Right lobe of liver (tissue), 6 donors: ENCODE results near the gene MRPL20. TPM values are rescaled to one million over a fixed set of nuclear protein-coding genes. Genes with fewer than 3 reads are reported as not detected.
"Not testable (repeated sequence)": the region's sequence is repeated elsewhere in the genome, so short reads cannot be mapped to it uniquely, and the experiment has no call there.

Experiments
- ATAC-seq, 4 donors: fragments of 200-7000 bp; cut with Tn5 transposase; one replicate each; pipeline ENCODE4 v1.9.1; 2020; ENCODE audit warnings: mild to moderate bottlenecking in 4 of 4, moderate library complexity in 4 of 4
- DNase-seq, 3 donors: peaks; one replicate each; pipeline ENCODE4 v3.0.0-alpha.2; 2020
- H3K27ac ChIP-seq, 3 donors: fragments of 200-600 bp; one replicate each; pipeline ENCODE4 v1.8.0; 2022
- H3K27me3 ChIP-seq, 2 donors: fragments of 200-600 bp; one replicate each; pipeline ENCODE4 v1.8.0; 2022
- H3K36me3 ChIP-seq, 4 donors: fragments of 200-600 bp; sonication (generic) in 1 of 4; one replicate each; pipeline versions ENCODE4 v1.5.1 to v1.8.0; 2017 to 2022; ENCODE audit warnings: control low read depth in 1 of 4
- H3K4me1 ChIP-seq, 4 donors: fragments of 200-600 bp; sonication (generic) in 1 of 4; one replicate each; pipeline versions ENCODE4 v1.5.1 to v1.8.0; 2017 to 2022; ENCODE audit warnings: control low read depth in 1 of 4
- H3K4me3 ChIP-seq, 3 donors: fragments of 200-600 bp; one replicate each; pipeline ENCODE4 v1.8.0; 2022
- H3K9me3 ChIP-seq, 4 donors: fragments of 200-600 bp; sonication (generic) in 1 of 4; one replicate each; pipeline versions ENCODE4 v1.5.1 to v1.8.0; 2017 to 2022; ENCODE audit warnings: control low read depth in 1 of 4
- POLR2A ChIP-seq: fragments of 450-650 bp; IDR thresholded peaks from one replicate; pipeline ENCODE4 v1.6.1; 2017; ENCODE audit warnings: antibody characterized with exemption, mild to moderate bottlenecking
- WGBS: methylation state at CpG from one replicate; pipeline ENCODE4 v1.1.6; 2018; ENCODE audit warnings: low coverage, low lambda C conversion rate; ENCODE audit not compliant: insufficient coverage; ENCODE audit errors: missing lambda C conversion rate; 5-methylcytosine and 5-hydroxymethylcytosine counted together
- intact Hi-C, 2 donors: fragments of 100-400 bp; cut with DNase I; formaldehyde crosslinking; loops; one replicate each; pipeline versions ENCODE4 v1.11.2 to v1.14.1; 2022
- total RNA-seq, 6 experiments: library from RNA; depleted of rRNA in 2 of 6; stranded (reverse); fragments of >200 nt in 2 of 6; fragmentation: NEBNext Ultra II Directional in 3 of 6; extraction: Animal tissue kit (Norgen Biotek cat#: 25700) in 3 of 6; gene quantifications; one replicate each; pipeline versions ENCODE4 v1.1.0 to v1.2.4, GENCODE V29; 2016 to 2023
- TF ChIP-seq, protein P1 (sequence below), 4 donors: fragments of 200-600 bp in 3 of 4; fragments of 450-650 bp in 1 of 4; IDR thresholded peaks; one replicate each; pipeline versions ENCODE4 v1.5.1 to v1.8.0; 2016 to 2022; ENCODE audit warnings: antibody characterized with exemption in 4 of 4, mild to moderate bottlenecking in 2 of 4
- donor health status: DM: no; HTN: yes; CAD: no.
- donor health status: DM: no; HTN: no; CAD: no.
- donor health status: DM: no; HTN: no; CAD: no.
- donor health status: DM: no; HTN: yes; CAD: no.
- donor health status: DM: no; HTN: yes; CAD: no.

MRPL20 gene
- total RNA-seq, 6 experiments from 2014 or later = 44.1 to 91.2 (median 56.5) TPM

DNA sequence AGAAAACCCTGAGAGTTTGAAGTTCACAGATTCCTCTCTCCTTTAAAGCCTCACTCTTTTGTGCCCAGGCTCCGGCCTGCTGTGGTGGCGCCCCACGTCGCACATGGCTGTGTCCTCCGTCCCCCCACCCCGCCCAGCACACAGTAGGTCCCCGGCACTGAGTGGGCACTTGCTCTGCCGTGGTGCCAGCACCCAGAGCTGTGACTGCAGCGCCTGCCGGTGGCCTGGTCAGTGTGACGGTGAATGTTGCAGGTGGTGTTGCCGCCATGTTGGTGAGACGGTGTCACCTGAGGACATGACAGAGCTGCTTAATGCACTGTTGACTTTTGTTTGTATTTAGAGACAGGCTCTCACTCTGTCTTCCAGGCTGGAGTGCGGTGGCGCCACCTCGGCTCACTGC lies 45.8 kb upstream of the MRPL20 start:
- H3K9me3 ChIP-seq = no peaks in the 10 kb centered on the region
- DNase-seq = no peak
- ATAC-seq = no peak
- intact Hi-C loops = no loop called here
- WGBS = 73% methylated on average over 3 of the region's 16 CpGs
- no peak overlapping the region for H3K4me3 ChIP-seq
- H3K27me3 ChIP-seq = no peaks in the 10 kb centered on the region
- H3K4me1 ChIP-seq = peaks cover 0 to 4% (median 0%) of the 10 kb centered on the region in 4 donors
- H3K27ac ChIP-seq = no peak overlapping the region
- TF ChIP-seq, protein P1, sequence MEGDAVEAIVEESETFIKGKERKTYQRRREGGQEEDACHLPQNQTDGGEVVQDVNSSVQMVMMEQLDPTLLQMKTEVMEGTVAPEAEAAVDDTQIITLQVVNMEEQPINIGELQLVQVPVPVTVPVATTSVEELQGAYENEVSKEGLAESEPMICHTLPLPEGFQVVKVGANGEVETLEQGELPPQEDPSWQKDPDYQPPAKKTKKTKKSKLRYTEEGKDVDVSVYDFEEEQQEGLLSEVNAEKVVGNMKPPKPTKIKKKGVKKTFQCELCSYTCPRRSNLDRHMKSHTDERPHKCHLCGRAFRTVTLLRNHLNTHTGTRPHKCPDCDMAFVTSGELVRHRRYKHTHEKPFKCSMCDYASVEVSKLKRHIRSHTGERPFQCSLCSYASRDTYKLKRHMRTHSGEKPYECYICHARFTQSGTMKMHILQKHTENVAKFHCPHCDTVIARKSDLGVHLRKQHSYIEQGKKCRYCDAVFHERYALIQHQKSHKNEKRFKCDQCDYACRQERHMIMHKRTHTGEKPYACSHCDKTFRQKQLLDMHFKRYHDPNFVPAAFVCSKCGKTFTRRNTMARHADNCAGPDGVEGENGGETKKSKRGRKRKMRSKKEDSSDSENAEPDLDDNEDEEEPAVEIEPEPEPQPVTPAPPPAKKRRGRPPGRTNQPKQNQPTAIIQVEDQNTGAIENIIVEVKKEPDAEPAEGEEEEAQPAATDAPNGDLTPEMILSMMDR (IDR thresholded peaks at IDR 0.05) = no peak
- no peak for TF ChIP-seq POLR2A
- H3K36me3 ChIP-seq = no peaks in the 10 kb centered on the region

DNA sequence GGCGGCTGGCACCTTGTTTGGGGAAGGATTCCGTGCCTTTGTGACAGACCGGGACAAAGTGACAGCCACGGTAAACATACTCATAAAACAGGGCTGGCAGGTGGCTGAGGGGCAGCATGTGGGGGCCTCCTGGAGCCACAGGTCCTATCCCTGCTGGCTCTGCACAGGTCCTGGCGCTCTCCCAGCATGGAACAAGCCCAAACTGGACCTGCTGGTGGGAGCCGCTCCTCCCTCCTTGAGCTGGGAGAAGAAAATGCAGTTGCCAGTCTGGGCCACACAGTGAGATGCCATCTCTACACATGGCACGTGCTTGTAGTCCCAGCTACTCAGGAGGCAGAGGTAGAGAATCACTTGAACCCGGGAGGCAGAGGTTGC lies 45.3 kb upstream of the MRPL20 start:
- H3K27me3 ChIP-seq, H3K27ac ChIP-seq, H3K36me3 ChIP-seq, ATAC-seq, DNase-seq, intact Hi-C loops, H3K9me3 ChIP-seq, H3K4me1 ChIP-seq, H3K4me3 ChIP-seq: not testable (repeated sequence)
- no CpG with 5 or more reads among the region's 8 CpGs for WGBS

DNA sequence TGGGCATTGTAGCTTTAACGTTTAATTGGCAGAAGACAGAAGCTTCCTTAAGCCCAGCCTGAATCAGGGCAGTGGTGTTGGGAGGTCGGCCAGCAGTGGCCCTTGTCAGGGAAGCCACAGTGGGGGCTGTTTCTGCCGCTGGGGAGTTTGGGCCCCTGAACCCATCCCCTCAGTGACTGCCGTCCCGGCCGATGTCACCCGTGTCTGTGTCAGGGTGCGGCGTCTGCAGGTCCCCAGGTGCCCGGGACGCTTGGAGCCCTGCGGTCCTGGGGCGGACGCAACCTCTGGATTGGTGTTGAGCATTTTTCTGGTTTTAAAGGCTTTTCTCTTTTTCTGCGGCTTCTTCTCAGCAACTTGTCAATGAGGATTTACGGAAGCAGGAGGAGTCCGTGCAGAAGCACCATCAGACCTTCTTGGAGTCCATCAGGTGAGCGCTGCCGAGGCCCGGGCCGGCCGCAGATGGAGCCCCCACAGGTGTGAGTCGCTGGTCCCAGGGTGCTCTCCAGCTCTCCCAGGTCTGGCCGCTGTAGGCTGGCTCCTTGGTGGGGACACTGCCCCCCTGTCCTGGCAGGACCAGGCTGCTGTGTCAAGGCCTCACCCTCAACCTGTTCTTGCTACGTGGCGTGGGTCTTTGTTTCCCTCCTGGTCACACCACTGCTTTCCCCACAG lies 44.7 kb upstream of the MRPL20 start:
- H3K4me3 ChIP-seq = no peak overlapping the region
- no peak for TF ChIP-seq POLR2A
- TF ChIP-seq, protein P1 (IDR thresholded peaks at IDR 0.05) = no peak
- H3K9me3 ChIP-seq = no peaks in the 10 kb centered on the region
- no peaks in the 10 kb centered on the region for H3K27me3 ChIP-seq
- intact Hi-C loops = no loop called here
- no peaks in the 10 kb centered on the region for H3K36me3 ChIP-seq
- no peaks in the 10 kb centered on the region for H3K4me1 ChIP-seq
- ATAC-seq (no peak), DNase-seq (no peak)
- WGBS = 60% methylated on average over 2 of the region's 26 CpGs
- H3K27ac ChIP-seq = no peak overlapping the region

DNA sequence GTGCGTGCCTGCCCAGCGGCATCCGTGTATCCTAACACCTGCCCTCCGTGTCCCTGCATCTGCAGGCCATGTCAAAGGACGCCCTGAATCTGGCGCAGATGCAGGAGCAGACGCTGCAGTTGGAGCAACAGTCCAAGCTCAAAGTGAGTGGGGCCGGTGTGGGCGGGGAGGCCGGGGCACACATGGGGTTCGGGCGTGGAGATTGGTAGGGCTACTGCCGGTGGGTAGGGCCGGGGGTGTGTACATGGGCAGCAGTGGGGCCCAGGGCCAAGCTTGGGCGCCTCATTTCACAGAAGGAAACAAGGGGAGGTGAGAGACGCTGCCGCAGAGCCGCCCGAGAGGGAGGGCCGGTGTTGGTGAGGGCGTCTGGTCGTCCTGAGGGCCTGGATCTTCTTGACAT lies 43.5 kb upstream of the MRPL20 start:
- H3K4me1 ChIP-seq, H3K27ac ChIP-seq, H3K9me3 ChIP-seq, H3K36me3 ChIP-seq, intact Hi-C loops, H3K4me3 ChIP-seq, DNase-seq, H3K27me3 ChIP-seq: not testable (repeated sequence)
- peak in 1 of 4 donors; percentile 18 for ATAC-seq
- 87% methylated on average over 3 of the region's 22 CpGs for WGBS

DNA sequence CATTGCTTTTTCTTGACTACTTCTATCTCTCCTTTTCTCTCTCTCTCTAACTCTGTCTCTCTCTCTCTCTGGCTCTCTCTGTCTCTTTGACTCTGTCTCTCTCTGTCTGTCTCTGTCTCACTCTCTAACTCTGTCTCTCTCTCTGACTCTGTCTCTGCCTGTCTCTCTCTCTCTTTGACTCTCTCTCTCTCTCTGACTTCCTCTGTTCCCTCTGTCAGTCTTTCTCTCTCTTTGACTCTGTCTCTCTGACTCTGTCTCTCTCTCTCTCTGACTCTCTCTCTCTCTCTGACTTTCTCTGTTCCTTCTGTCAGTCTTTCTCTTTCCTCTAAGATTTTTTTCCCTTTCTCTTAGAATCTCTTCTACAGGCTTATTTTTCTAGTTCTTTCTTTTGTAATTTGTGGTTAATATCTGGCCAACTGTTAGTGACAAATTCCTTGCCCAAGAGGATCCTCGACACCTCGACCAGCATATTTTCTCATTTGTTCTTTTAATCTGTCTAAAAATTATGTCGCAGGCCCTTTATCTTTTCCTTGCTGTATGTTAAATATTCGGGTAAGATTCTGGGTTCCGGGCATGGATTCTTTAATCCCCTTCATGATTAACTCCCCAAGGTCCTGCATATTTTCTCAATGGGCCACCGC lies 42.1 kb upstream of the MRPL20 start, which contains the start of gene ATAD3C:
ATAD3C (plus strand) TSS at position 591 of the 641 bp plus-strand sequence. CDS start 995 bp downstream, outside the sequence.
- intact Hi-C loops = no loop called here
- 72% methylated on average over 5 of the region's 6 CpGs for WGBS
- Histone ChIP-seq H3K27me3 (no peaks in the 10 kb centered on the region), H3K9me3 (no peaks in the 10 kb centered on the region), H3K36me3 (no peaks in the 10 kb centered on the region), H3K4me3 (no peak within 1 kb of the TSS), H3K27ac (no peak within 1 kb of the TSS), H3K4me1 (no peaks in the 10 kb centered on the region)
- ATAC-seq (no peak), DNase-seq (no peak)
- no peak for TF ChIP-seq POLR2A
- TF ChIP-seq, protein P1 (IDR thresholded peaks at IDR 0.05) = no peak

DNA sequence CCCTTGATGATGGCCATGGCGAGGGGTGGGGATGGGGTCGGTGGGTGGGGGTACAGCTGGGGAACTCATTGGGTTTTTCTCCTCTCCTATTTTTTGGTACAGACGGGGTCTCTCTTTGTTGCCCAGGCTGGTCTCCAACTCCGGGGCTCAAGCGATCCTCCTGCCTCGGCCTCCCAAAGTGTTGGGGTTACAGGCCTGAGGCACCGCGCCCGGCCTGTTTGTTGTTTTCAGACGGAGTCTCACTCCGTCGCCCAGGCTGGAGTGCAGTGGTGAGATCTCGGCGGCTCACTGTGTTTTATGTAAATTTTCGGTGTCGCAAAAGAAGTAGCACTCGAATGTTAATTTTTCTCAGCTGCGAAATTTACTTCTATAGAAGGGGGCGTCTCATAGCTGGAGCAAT lies 39.5 kb upstream of the MRPL20 start:
- H3K27me3 ChIP-seq, H3K4me1 ChIP-seq, H3K9me3 ChIP-seq, H3K36me3 ChIP-seq, DNase-seq, H3K4me3 ChIP-seq, intact Hi-C loops, ATAC-seq, H3K27ac ChIP-seq: not testable (repeated sequence)
- WGBS = 82% methylated on average over 11 of the region's 19 CpGs
